ENCODE results near the gene NDUFS7. TPM values are rescaled to one million over a fixed set of nuclear protein-coding genes. Genes with fewer than 3 reads are reported as not detected.

NDUFS7 gene
- total RNA-seq, 2 experiments from 2014 or later, result 132 to 147 TPM

- POLR2A ChIA-PET, result no interaction called here
Measured at GRCh38 chr19:1429750-1430149, 46.0 kb downstream of the NDUFS7 start.

GRCh38 chr19:1430246-1430645, 46.5 kb downstream of the NDUFS7 start:
- no peak for TF ChIP-seq CTCF (conservative IDR thresholded peaks at IDR 0.05; ENCODE audit: low read length)
- Histone ChIP-seq H3K4me3 (ENCODE audit: low read depth, low read length, poor library complexity, severe bottlenecking) (no peak overlapping the region), H2AFZ (ENCODE audit: low read length) (no peak overlapping the region), H4K20me1 (ENCODE audit: insufficient read depth, low read length) (0 out of 2 replicates have a peak, but pooled peaks cover under 1% of the 10 kb centered on the region), H3K9me3 (ENCODE audit: low read length) (no peaks in the 10 kb centered on the region), H3K9me2 (ENCODE audit: insufficient read depth, low read length) (no peaks in the 10 kb centered on the region), H3K36me3 (ENCODE audit: insufficient read depth, low read length) (peaks cover 94% of the 10 kb centered on the region), H3K4me2 (ENCODE audit: low read length) (no peak overlapping the region), H3K79me2 (ENCODE audit: insufficient read depth, low read depth, low read length) (no peaks in the 10 kb centered on the region), H3K4me1 (ENCODE audit: insufficient read depth, low read length, poor library complexity, severe bottlenecking) (no peaks in the 10 kb centered on the region), H3K27ac (ENCODE audit: low read depth, low read length, poor library complexity, severe bottlenecking) (no peak overlapping the region)
- no peak for DNase-seq (ENCODE audit: low spot score)
- POLR2A ChIA-PET, result no interaction called here
- intact Hi-C loops (cut with micrococcal nuclease; ENCODE audit: unreplicated experiment), result no loop called here
- CTCF ChIA-PET (ENCODE audit: unreplicated experiment), result no interaction called here
- BruUV-seq (replicated peaks), result no TSS peak

More at GRCh38 chr19:1429750-1430149, 46.0 kb downstream of the NDUFS7 start:
- DNase-seq (ENCODE audit: low spot score), result no peak
- TF ChIP-seq EZH2phosphoT487 (IDR thresholded peaks at IDR 0.05; ENCODE audit: borderline replicate concordance, low read depth, low read length) (no peak), CTCF (conservative IDR thresholded peaks at IDR 0.05; ENCODE audit: low read length) (no peak)
- no peak overlapping the region for H3K27ac ChIP-seq (ENCODE audit: low read depth, low read length, poor library complexity, severe bottlenecking)
- H3K79me2 ChIP-seq (ENCODE audit: insufficient read depth, low read depth, low read length), result no peaks in the 10 kb centered on the region
- H2AFZ ChIP-seq (ENCODE audit: low read length), result no peak overlapping the region
- no peaks in the 10 kb centered on the region for H3K9me2 ChIP-seq (ENCODE audit: insufficient read depth, low read length)
- H3K4me2 ChIP-seq (ENCODE audit: low read length), result no peak overlapping the region
- H3K9me3 ChIP-seq (ENCODE audit: low read length), result no peaks in the 10 kb centered on the region
- BruUV-seq (replicated peaks), result no TSS peak
- no peaks in the 10 kb centered on the region for H3K4me1 ChIP-seq (ENCODE audit: insufficient read depth, low read length, poor library complexity, severe bottlenecking)
- CTCF ChIA-PET (ENCODE audit: unreplicated experiment), result no interaction called here
- intact Hi-C loops (cut with micrococcal nuclease; ENCODE audit: unreplicated experiment), result no loop called here
- no peak overlapping the region for H3K4me3 ChIP-seq (ENCODE audit: low read depth, low read length, poor library complexity, severe bottlenecking)
- H3K36me3 ChIP-seq (ENCODE audit: insufficient read depth, low read length), result peaks cover 94% of the 10 kb centered on the region
- peaks cover 5% of the 10 kb centered on the region; the same call in 1 of the 2 replicates for H4K20me1 ChIP-seq (ENCODE audit: insufficient read depth, low read length)

- Histone ChIP-seq H3K27ac (ENCODE audit: low read depth, low read length, poor library complexity, severe bottlenecking) (no peak overlapping the region), H3K4me1 (ENCODE audit: insufficient read depth, low read length, poor library complexity, severe bottlenecking) (no peaks in the 10 kb centered on the region), H3K4me3 (ENCODE audit: low read depth, low read length, poor library complexity, severe bottlenecking) (no peak overlapping the region), H3K4me2 (ENCODE audit: low read length) (no peak overlapping the region), H3K9me3 (ENCODE audit: low read length) (no peaks in the 10 kb centered on the region), H3K36me3 (ENCODE audit: insufficient read depth, low read length) (peaks cover 83% of the 10 kb centered on the region), H2AFZ (ENCODE audit: low read length) (no peak overlapping the region), H3K79me2 (ENCODE audit: insufficient read depth, low read depth, low read length) (no peaks in the 10 kb centered on the region), H3K9me2 (ENCODE audit: insufficient read depth, low read length) (no peaks in the 10 kb centered on the region), H4K20me1 (ENCODE audit: insufficient read depth, low read length) (no peaks in the 10 kb centered on the region)
- BruUV-seq (replicated peaks), result no TSS peak
- intact Hi-C loops (cut with micrococcal nuclease; ENCODE audit: unreplicated experiment), result no loop called here
- ChIA-PET POLR2A (no interaction called here), CTCF (ENCODE audit: unreplicated experiment) (no interaction called here)
- no peak for DNase-seq (ENCODE audit: low spot score)
- TF ChIP-seq EZH2phosphoT487 (IDR thresholded peaks at IDR 0.05; ENCODE audit: borderline replicate concordance, low read depth, low read length) (no peak), CTCF (conservative IDR thresholded peaks at IDR 0.05; ENCODE audit: low read length) (no peak)
Measured at GRCh38 chr19:1431759-1432506, 48.2 kb downstream of the NDUFS7 start.
